KMS-11 (cell line): ENCODE data around the gene RPS3.

ENCODE experiments used
- H2AFZ ChIP-seq: fragments of 200-600 bp; sonication (generic); 2 replicates; pipeline ENCODE4 v1.6.1; 2016; ENCODE audit warnings: antibody characterized with exemption, mixed run types, low read depth
- H3K27ac ChIP-seq: fragments of 200-600 bp; sonication (generic); 2 replicates; pipeline ENCODE4 v1.6.1; 2016; ENCODE audit warnings: mild to moderate bottlenecking, mixed run types
- H3K27me3 ChIP-seq: fragments of 200-600 bp; sonication (generic); 2 replicates; pipeline ENCODE4 v1.6.1; 2017; ENCODE audit warnings: mild to moderate bottlenecking, low read depth, mixed run types, moderate library complexity; ENCODE audit not compliant: insufficient read depth
- H3K36me3 ChIP-seq: fragments of 200-600 bp; sonication (generic); 2 replicates; pipeline ENCODE4 v1.6.1; 2017; ENCODE audit warnings: mild to moderate bottlenecking, mixed run types; ENCODE audit not compliant: insufficient read depth
- H3K4me1 ChIP-seq: fragments of 200-600 bp; sonication (generic); 2 replicates; pipeline ENCODE4 v1.6.1; 2016; ENCODE audit warnings: mild to moderate bottlenecking, low read depth, mixed run types; ENCODE audit not compliant: poor library complexity, severe bottlenecking
- H3K4me2 ChIP-seq: fragments of 200-600 bp; sonication (generic); 2 replicates; pipeline ENCODE4 v1.7.0; 2016; ENCODE audit warnings: mild to moderate bottlenecking, mixed run types
- H3K4me3 ChIP-seq: fragments of 200-600 bp; sonication (generic); IDR thresholded peaks from 2 replicates; pipeline ENCODE4 v1.6.1; 2017; ENCODE audit warnings: low read depth, low read length, mixed read lengths; ENCODE audit not compliant: insufficient read depth
- H3K79me2 ChIP-seq: fragments of 200-600 bp; sonication (generic); 2 replicates; pipeline ENCODE4 v1.6.1; 2016; ENCODE audit warnings: low read depth, mixed run types; ENCODE audit not compliant: insufficient read depth
- H3K9ac ChIP-seq: fragments of 200-600 bp; sonication (generic); 2 replicates; pipeline ENCODE4 v1.6.1; 2016; ENCODE audit warnings: mild to moderate bottlenecking, mixed run types
- H4K20me1 ChIP-seq: fragments of 200-600 bp; sonication (generic); 2 replicates; pipeline ENCODE4 v1.6.1; 2016; ENCODE audit warnings: mild to moderate bottlenecking, mixed run types; ENCODE audit not compliant: insufficient read depth
- TF ChIP-seq, protein P1 (sequence below): fragments of 200-600 bp; sonication (generic); conservative IDR thresholded peaks from 2 replicates; pipeline ENCODE4 v1.6.1; 2017; ENCODE audit warnings: low read depth, mild to moderate bottlenecking, antibody characterized with exemption, low read length, moderate library complexity, mixed read lengths

The RPS3 gene

DNA sequence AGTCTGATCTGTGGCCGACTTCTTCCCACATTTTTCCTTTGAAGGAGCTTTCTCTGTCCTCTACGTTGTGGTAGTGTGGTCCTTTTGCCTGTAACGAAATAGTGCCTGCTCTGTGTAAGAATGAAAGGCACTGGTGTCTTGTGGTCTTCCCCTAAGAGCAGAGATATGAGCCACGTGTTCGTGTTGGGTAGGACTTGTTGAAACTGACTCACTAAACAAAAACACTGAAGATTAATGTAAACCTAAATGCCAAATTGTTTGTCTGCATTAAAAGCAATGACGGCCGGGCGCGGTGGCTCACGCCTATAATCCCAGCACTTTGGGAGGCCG lies 10.1 kb upstream of the RPS3 start:
- H3K9ac ChIP-seq: no peak overlapping the region
- H3K79me2 ChIP-seq: no peaks in the 10 kb centered on the region
- peaks cover 13% of the 10 kb centered on the region for H3K4me1 ChIP-seq
- H2AFZ ChIP-seq: peak overlapping the region; percentile 56; the same call in 1 of the 2 replicates
- no peak overlapping the region for H3K4me3 ChIP-seq
- no peaks in the 10 kb centered on the region for H3K36me3 ChIP-seq
- peaks cover 4% of the 10 kb centered on the region; the same call in 1 of the 2 replicates for H3K27me3 ChIP-seq
- H3K4me2 ChIP-seq: peak overlapping the region; percentile 33
- H4K20me1 ChIP-seq: no peaks in the 10 kb centered on the region
- TF ChIP-seq, protein P1, sequence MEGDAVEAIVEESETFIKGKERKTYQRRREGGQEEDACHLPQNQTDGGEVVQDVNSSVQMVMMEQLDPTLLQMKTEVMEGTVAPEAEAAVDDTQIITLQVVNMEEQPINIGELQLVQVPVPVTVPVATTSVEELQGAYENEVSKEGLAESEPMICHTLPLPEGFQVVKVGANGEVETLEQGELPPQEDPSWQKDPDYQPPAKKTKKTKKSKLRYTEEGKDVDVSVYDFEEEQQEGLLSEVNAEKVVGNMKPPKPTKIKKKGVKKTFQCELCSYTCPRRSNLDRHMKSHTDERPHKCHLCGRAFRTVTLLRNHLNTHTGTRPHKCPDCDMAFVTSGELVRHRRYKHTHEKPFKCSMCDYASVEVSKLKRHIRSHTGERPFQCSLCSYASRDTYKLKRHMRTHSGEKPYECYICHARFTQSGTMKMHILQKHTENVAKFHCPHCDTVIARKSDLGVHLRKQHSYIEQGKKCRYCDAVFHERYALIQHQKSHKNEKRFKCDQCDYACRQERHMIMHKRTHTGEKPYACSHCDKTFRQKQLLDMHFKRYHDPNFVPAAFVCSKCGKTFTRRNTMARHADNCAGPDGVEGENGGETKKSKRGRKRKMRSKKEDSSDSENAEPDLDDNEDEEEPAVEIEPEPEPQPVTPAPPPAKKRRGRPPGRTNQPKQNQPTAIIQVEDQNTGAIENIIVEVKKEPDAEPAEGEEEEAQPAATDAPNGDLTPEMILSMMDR: no peak
- H3K27ac ChIP-seq: no peak overlapping the region

DNA sequence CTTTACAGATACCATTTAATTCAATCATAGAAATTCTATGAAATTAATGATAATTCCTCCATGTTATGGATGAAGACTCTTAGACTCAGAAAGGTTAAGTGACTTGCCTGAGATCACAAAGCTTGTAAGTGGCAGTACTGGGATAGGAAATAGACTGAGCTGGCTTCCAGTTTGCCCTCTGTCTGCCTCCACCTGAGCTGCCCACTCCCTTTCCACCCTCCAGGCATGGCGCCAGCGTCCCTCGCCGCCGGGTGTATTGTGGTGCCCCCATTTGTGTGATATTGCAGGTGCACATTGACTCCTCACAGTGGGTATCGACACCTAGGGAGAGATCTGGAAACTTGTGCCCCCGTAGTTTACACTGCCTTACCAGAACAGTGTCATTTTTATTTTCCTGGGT lies 9.4 kb upstream of the RPS3 start:
- peaks cover 12% of the 10 kb centered on the region for H3K4me1 ChIP-seq
- TF ChIP-seq, protein P1: no peak
- no peaks in the 10 kb centered on the region for H3K79me2 ChIP-seq
- no peak overlapping the region for H3K27ac ChIP-seq
- H3K9ac ChIP-seq: no peak overlapping the region
- no peak overlapping the region for H3K4me3 ChIP-seq
- H4K20me1 ChIP-seq: no peaks in the 10 kb centered on the region
- peaks cover 4% of the 10 kb centered on the region; the same call in 1 of the 2 replicates for H3K27me3 ChIP-seq
- H2AFZ ChIP-seq: no peak overlapping the region
- no peak overlapping the region for H3K4me2 ChIP-seq
- H3K36me3 ChIP-seq: no peaks in the 10 kb centered on the region

DNA sequence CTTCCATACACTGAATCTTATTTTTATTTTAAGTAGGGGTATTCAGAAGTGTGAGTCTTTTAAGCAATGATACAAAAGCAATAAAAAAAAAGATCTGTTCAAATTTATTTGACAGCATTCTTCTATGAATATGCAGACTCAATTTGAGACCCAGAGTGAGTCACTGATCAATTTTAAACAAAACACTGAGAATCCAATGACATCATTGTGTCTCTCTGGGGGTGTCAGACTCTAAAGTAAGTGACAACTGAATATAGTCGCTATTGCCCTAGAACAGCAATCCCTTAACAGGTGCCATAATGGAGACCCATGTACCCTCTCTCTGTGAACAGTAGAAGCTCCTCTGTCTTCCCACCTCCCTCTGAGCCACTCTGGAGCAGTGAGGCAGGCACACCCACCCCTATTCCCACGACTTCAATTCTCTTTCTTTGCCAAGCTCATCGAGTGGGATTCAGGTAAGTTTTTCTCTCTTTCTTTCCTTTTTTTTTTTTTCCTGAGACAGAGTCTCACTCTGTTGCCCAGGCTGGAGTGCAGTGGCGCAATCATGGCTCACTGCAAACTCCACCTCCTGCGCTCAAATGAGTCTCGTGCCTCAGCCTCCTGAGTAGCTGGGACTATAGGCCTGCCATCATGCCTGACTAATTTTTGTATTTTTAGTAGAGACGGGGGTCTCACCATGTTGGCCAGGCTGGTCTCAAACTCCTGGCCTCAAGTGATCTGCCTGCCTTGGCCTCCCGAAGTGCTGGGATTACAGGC lies 5.1 kb upstream of the RPS3 start:
- Histone ChIP-seq H3K4me2 (no peak overlapping the region), H2AFZ (no peak overlapping the region), H3K9ac (no peak overlapping the region), H3K4me1 (peaks cover 6% of the 10 kb centered on the region), H4K20me1 (no peaks in the 10 kb centered on the region), H3K79me2 (no peaks in the 10 kb centered on the region), H3K27me3 (no peaks in the 10 kb centered on the region), H3K36me3 (no peaks in the 10 kb centered on the region), H3K27ac (no peak overlapping the region), H3K4me3 (no peak overlapping the region)
- TF ChIP-seq, protein P1: no peak

DNA sequence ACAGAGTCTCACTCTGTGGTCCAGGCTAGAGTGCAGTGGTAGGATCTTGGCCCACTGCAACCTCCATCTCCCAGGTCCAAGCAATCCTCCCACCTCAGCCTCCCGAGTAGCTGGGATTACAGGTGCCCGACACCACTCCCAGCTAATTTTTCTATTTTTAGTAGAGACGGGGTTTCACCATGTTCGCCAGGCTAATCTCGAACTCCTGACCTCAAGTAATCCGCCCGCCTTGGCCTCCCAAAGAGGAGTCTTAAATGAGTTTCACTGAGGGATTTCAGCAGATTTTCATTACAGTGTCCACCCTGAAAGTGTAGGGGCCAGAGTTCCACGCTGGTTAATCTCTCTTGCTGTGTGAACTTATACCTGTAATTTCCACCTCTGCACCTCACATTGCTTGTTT lies 412 bp upstream of the RPS3 start:
- H3K27ac ChIP-seq: no peak overlapping the region
- H3K36me3 ChIP-seq: peaks cover 33% of the 10 kb centered on the region; the same call in 1 of the 2 replicates
- H3K4me3 ChIP-seq: no peak overlapping the region
- H3K4me2 ChIP-seq: peak overlapping the region; percentile 43; the same call in 1 of the 2 replicates
- TF ChIP-seq, protein P1: no peak
- peaks cover 37% of the 10 kb centered on the region for H4K20me1 ChIP-seq
- H3K4me1 ChIP-seq: peaks cover 34% of the 10 kb centered on the region
- H3K79me2 ChIP-seq: peaks cover 46% of the 10 kb centered on the region
- H2AFZ ChIP-seq: peak overlapping the region; percentile 50
- peak overlapping the region; percentile 99; the same call in 1 of the 2 replicates for H3K9ac ChIP-seq
- H3K27me3 ChIP-seq: no peaks in the 10 kb centered on the region
